Smooth muscle cell (in vitro differentiated cells): ENCODE results near the gene LYST. TPM values are rescaled to one million over a fixed set of nuclear protein-coding genes. Genes with fewer than 3 reads are reported as not detected.
"Not testable (repeated sequence)": the region's sequence is repeated elsewhere in the genome, so short reads cannot be mapped to it uniquely, and the experiment has no call there.

Experiments
- DNase-seq: peaks from one replicate; lab custom pipeline; 2025; ENCODE audit not compliant: unreplicated experiment; lab: John Stamatoyannopoulos, UW
- H2AFZ ChIP-seq: fragments of 200-600 bp; sonication (generic); 2 replicates; pipeline ENCODE4 v1.6.0; 2016; ENCODE audit warnings: antibody characterized with exemption, low read depth, mild to moderate bottlenecking
- H3F3A ChIP-seq: fragments of 200-600 bp; sonication (generic); 2 replicates; pipeline ENCODE4 v1.6.0; 2017; ENCODE audit warnings: antibody characterized with exemption, low read depth
- H3K27ac ChIP-seq: fragments of 200-600 bp; sonication (generic); 2 replicates; pipeline ENCODE4 v1.5.1; 2016; ENCODE audit warnings: low read depth, mild to moderate bottlenecking
- H3K27me3 ChIP-seq: fragments of 200-600 bp; sonication (generic); 2 replicates; pipeline ENCODE4 v1.6.1; 2016; ENCODE audit warnings: low read depth, mild to moderate bottlenecking
- H3K36me3 ChIP-seq: fragments of 200-600 bp; sonication (generic); 2 replicates; pipeline ENCODE4 v1.5.1; 2016; ENCODE audit warnings: low read depth
- H3K4me1 ChIP-seq: fragments of 200-600 bp; sonication (generic); 2 replicates; pipeline ENCODE4 v1.5.1; 2016; ENCODE audit warnings: low read depth
- H3K4me2 ChIP-seq: fragments of 200-600 bp; sonication (generic); 2 replicates; pipeline ENCODE4 v1.6.0; 2016; ENCODE audit warnings: mild to moderate bottlenecking
- H3K4me3 ChIP-seq: fragments of 200-600 bp; sonication (generic); 2 replicates; pipeline ENCODE4 v1.5.1; 2016; ENCODE audit warnings: mild to moderate bottlenecking
- H3K79me2 ChIP-seq: fragments of 200-600 bp; sonication (generic); 2 replicates; pipeline ENCODE4 v1.6.0; 2016; ENCODE audit warnings: low read depth, mild to moderate bottlenecking
- H3K9ac ChIP-seq: fragments of 200-600 bp; sonication (generic); 2 replicates; pipeline ENCODE4 v1.6.0; 2016; ENCODE audit warnings: low read depth
- H3K9me3 ChIP-seq: fragments of 200-600 bp; sonication (generic); replicated peaks from 2 replicates; pipeline ENCODE4 v1.5.1; 2016; ENCODE audit warnings: low read depth
- H4K20me1 ChIP-seq: fragments of 200-600 bp; sonication (generic); 2 replicates; pipeline ENCODE4 v1.6.0; 2016; ENCODE audit warnings: low read depth
- WGBS: methylation state at CpG from one replicate; pipeline ENCODE4 v1.1.7; 2016; ENCODE audit warnings: low lambda C conversion rate; 5-methylcytosine and 5-hydroxymethylcytosine counted together
- polyA plus RNA-seq: library from polyadenylated mRNA; unstranded; fragments of >200 nt; fragmentation: Nextera tagmentation; extraction: Ambion mirVana; gene quantifications from 2 replicates; pipeline ENCODE4 v1.2.1, GENCODE V29; 2016
- total RNA-seq: library from RNA; depleted of rRNA; stranded (reverse); fragments of >200 nt; gene quantifications from 2 replicates; pipeline ENCODE4 v1.2.3, GENCODE V29; 2014
- TF ChIP-seq, protein P1 (sequence below): fragments of 200-600 bp; sonication (generic); IDR thresholded peaks from 2 replicates; pipeline ENCODE4 v1.5.1; 2017; ENCODE audit warnings: borderline replicate concordance, mild to moderate bottlenecking, antibody characterized with exemption; ENCODE audit not compliant: insufficient read depth, poor library complexity, severe bottlenecking

The LYST gene
- total and polyA plus RNA-seq, 2 experiments from 2014 or later, result 2.2 to 13.5 TPM

GRCh38 chr1:235802573-235803346 is 63.9 kb downstream of the LYST start:
- Histone ChIP-seq H3K27me3 (no peaks in the 10 kb centered on the region), H3K4me1 (no peaks in the 10 kb centered on the region), H4K20me1 (no peaks in the 10 kb centered on the region), H3K4me2 (no peak overlapping the region), H3K27ac (no peak overlapping the region), H3K36me3 (no peaks in the 10 kb centered on the region), H2AFZ (no peak overlapping the region), H3K79me2 (no peaks in the 10 kb centered on the region), H3F3A (no peaks in the 10 kb centered on the region), H3K9me3 (no peaks in the 10 kb centered on the region), H3K4me3 (no peak overlapping the region), H3K9ac (no peak overlapping the region)
- whole genome bisulfite sequencing, result 93% methylated on average over 4 of the region's 4 CpGs
- TF ChIP-seq, protein P1, sequence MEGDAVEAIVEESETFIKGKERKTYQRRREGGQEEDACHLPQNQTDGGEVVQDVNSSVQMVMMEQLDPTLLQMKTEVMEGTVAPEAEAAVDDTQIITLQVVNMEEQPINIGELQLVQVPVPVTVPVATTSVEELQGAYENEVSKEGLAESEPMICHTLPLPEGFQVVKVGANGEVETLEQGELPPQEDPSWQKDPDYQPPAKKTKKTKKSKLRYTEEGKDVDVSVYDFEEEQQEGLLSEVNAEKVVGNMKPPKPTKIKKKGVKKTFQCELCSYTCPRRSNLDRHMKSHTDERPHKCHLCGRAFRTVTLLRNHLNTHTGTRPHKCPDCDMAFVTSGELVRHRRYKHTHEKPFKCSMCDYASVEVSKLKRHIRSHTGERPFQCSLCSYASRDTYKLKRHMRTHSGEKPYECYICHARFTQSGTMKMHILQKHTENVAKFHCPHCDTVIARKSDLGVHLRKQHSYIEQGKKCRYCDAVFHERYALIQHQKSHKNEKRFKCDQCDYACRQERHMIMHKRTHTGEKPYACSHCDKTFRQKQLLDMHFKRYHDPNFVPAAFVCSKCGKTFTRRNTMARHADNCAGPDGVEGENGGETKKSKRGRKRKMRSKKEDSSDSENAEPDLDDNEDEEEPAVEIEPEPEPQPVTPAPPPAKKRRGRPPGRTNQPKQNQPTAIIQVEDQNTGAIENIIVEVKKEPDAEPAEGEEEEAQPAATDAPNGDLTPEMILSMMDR, result no peak
- no peak for DNase-seq

GRCh38 chr1:235799264-235799663 is 67.4 kb downstream of the LYST start:
- H3K36me3 ChIP-seq, result no peaks in the 10 kb centered on the region

DNA sequence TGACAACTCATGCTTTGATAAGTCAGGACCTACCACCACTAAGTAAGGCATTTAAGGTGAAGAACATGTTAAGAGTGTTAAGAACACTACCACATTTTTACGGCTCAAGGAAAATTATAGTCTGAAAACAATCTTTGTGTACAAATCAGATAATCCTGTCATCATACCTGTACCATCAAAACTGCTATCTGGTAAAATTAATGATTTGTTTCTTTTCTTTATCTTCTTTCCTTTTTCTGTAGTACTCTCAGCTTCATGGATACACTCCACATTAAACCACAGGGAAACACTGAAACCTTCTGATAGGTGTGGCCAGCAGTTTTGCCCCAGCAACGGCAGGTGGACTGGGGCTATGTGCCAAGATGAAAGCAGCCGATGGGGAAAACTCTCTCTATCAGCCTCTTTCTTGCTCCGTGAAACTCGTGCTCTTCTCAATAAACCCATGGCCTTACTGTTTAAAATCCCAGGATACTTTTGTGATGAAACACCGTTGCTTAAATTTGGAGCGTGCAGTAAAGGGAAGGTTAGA is 75.1 kb downstream of the LYST start:
- no peak overlapping the region for H3K4me3 ChIP-seq
- no peak overlapping the region for H3K4me2 ChIP-seq
- no peaks in the 10 kb centered on the region for H4K20me1 ChIP-seq
- TF ChIP-seq, protein P1, result no peak
- H2AFZ ChIP-seq, result no peak overlapping the region
- H3K27ac ChIP-seq, result no peak overlapping the region
- no peaks in the 10 kb centered on the region for H3K9me3 ChIP-seq
- no peaks in the 10 kb centered on the region for H3F3A ChIP-seq
- no peaks in the 10 kb centered on the region for H3K79me2 ChIP-seq
- H3K9ac ChIP-seq, result no peak overlapping the region
- H3K4me1 ChIP-seq, result no peaks in the 10 kb centered on the region
- no peak for DNase-seq
- no peaks in the 10 kb centered on the region for H3K36me3 ChIP-seq
- H3K27me3 ChIP-seq, result no peaks in the 10 kb centered on the region
- WGBS, result 93% methylated on average over 7 of the region's 7 CpGs

More at GRCh38 chr1:235799264-235799663, 67.4 kb downstream of the LYST start:
- Histone ChIP-seq H3K4me2 (no peak overlapping the region), H3K27me3 (no peaks in the 10 kb centered on the region), H3F3A (no peaks in the 10 kb centered on the region), H2AFZ (no peak overlapping the region), H3K9ac (no peak overlapping the region), H3K4me3 (no peak overlapping the region), H3K9me3 (no peaks in the 10 kb centered on the region), H3K4me1 (no peaks in the 10 kb centered on the region), H3K27ac (no peak overlapping the region), H4K20me1 (no peaks in the 10 kb centered on the region), H3K79me2 (no peaks in the 10 kb centered on the region)
- TF ChIP-seq, protein P1, result no peak
- WGBS, result 98% methylated on average over 2 of the region's 2 CpGs
- no peak for DNase-seq

DNA sequence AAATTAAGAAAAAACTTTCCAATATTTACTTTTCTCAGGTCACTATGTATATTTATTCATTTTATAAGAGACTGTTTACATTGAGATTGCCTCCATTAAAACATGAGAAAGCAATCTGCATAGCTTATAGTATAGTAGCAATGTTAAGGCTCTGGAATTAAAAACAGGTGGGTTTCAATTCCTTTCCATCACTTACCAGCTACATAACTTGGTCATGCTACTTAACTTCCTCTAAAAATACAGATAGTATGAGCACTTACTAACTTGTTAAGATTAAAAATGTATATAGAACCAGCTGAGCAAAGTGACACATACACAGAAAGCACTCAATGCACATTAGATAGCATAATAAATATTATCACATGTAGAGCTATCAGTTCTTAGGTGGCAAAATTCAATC is 76.6 kb downstream of the LYST start:
- H3K27me3 ChIP-seq, result no peaks in the 10 kb centered on the region
- no peak overlapping the region for H3K4me3 ChIP-seq
- H3K9ac ChIP-seq, result no peak overlapping the region
- H3K4me1 ChIP-seq, result no peaks in the 10 kb centered on the region
- no peaks in the 10 kb centered on the region for H4K20me1 ChIP-seq
- H3K79me2 ChIP-seq, result no peaks in the 10 kb centered on the region
- H3F3A ChIP-seq, result no peaks in the 10 kb centered on the region
- TF ChIP-seq, protein P1, result no peak
- no peak overlapping the region for H3K4me2 ChIP-seq
- no peak for DNase-seq
- no peaks in the 10 kb centered on the region for H3K9me3 ChIP-seq
- no peak overlapping the region for H2AFZ ChIP-seq
- no peaks in the 10 kb centered on the region for H3K36me3 ChIP-seq
- H3K27ac ChIP-seq, result no peak overlapping the region

GRCh38 chr1:235786227-235786898 is 80.3 kb downstream of the LYST start:
- H4K20me1 ChIP-seq, H3K27me3 ChIP-seq, H3K9ac ChIP-seq, H3K9me3 ChIP-seq, H2AFZ ChIP-seq, H3K79me2 ChIP-seq, H3K36me3 ChIP-seq, H3K4me2 ChIP-seq, H3K27ac ChIP-seq, DNase-seq, H3K4me3 ChIP-seq, H3F3A ChIP-seq, H3K4me1 ChIP-seq: not testable (repeated sequence)
- 96% methylated on average over 7 of the region's 8 CpGs for WGBS
